Pancreas (tissue), 10 donors: ENCODE data around the gene NISCH. TPM values are rescaled to one million over a fixed set of nuclear protein-coding genes. Genes with fewer than 3 reads are reported as not detected.

Experiments
- ATAC-seq, 4 donors: fragments of 200-7000 bp; cut with Tn5 transposase; one replicate each; pipeline versions ENCODE4 v1.8.0 to v1.9.1; 2020; ENCODE audit warnings: mild to moderate bottlenecking in 4 of 4, moderate library complexity in 4 of 4
- DNase-seq, 6 donors: peaks; one replicate each; pipeline ENCODE4 v3.0.0-alpha.2; 2020
- FAIRE-seq: peaks from 2 replicates; lab custom pipeline; 2012; peaks lifted over from hg19 to GRCh38; lab: Jason Lieb, UNC
- H3K27ac ChIP-seq, 4 donors: fragments of 200-600 bp; sonication (generic); 1 replicate in 3 of 4; 2 replicates in 1 of 4; pipeline versions ENCODE4 v1.5.0 to v1.8.0; 2020
- H3K27me3 ChIP-seq, 4 donors: fragments of 200-600 bp; one replicate each; pipeline ENCODE4 v1.8.0; 2021
- H3K36me3 ChIP-seq, 3 donors: fragments of 200-600 bp; sonication (generic) in 1 of 3; one replicate each; pipeline versions ENCODE4 v1.5.0 to v1.8.0; 2020 to 2021
- H3K4me1 ChIP-seq, 3 donors: fragments of 200-600 bp; one replicate each; pipeline ENCODE4 v1.8.0; 2021
- H3K4me3 ChIP-seq, 4 donors: fragments of 200-600 bp; sonication (generic) in 2 of 4; one replicate each; pipeline versions ENCODE4 v1.5.0 to v1.8.0; 2020 to 2021
- H3K9me3 ChIP-seq, 4 donors: fragments of 200-600 bp; one replicate each; pipeline ENCODE4 v1.8.0; 2021
- WGBS, 2 donors: extraction: QIAGEN DNeasy Blood & Tissue Kit; methylation state at CpG; one replicate each; pipeline ENCODE4 v1.1.7; 2013; 5-methylcytosine and 5-hydroxymethylcytosine counted together
- intact Hi-C, 3 donors: fragments of 100-400 bp; cut with DNase I; formaldehyde crosslinking; loops; one replicate each; pipeline versions ENCODE4 v1.11.1 to v1.14.2; 2022
- polyA plus RNA-seq, 2 donors: library from polyadenylated mRNA; stranded (reverse); fragments of 200-250 nt; gene quantifications; one replicate each; pipeline ENCODE4 v1.2.3, GENCODE V29; 2013
- total RNA-seq, 6 donors: library from RNA; stranded (reverse); fragmentation: NEBNext Ultra II Directional in 4 of 6; extraction: Animal tissue kit (Norgen Biotek cat#: 25700) in 4 of 6; gene quantifications; one replicate each; pipeline versions ENCODE4 v1.2.1 to v1.2.4, GENCODE V29; 2021 to 2023
- TF ChIP-seq, protein P1 (sequence below), 4 donors: fragments of 200-600 bp; sonication (generic) in 3 of 4; IDR thresholded peaks; one replicate each; pipeline versions ENCODE4 v1.5.0 to v1.8.0; 2021; ENCODE audit warnings: antibody characterized with exemption in 4 of 4
- donor health status: healthy with polysubstance abuse.
- donor health status: DM: no; HTN: no; CAD: no; lungs with moderate emphysema.
- donor health status: DM: no; HTN: no; CAD: no.
- donor health status: control.
- donor health status: control.
- donor health status: Bipolar disorder and iron deficiency.
- donor health status: DM: yes; HTN: yes; CAD: no.
- donor health status: DM: no; HTN: no; CAD: no.
- donor health status: DM: no; HTN: no; CAD: no.
- donor health status: DM: yes; HTN: yes; CAD: no.

NISCH gene
- total and polyA plus RNA-seq, 8 donors: 24.4 to 109 (median 37.6) TPM

DNA sequence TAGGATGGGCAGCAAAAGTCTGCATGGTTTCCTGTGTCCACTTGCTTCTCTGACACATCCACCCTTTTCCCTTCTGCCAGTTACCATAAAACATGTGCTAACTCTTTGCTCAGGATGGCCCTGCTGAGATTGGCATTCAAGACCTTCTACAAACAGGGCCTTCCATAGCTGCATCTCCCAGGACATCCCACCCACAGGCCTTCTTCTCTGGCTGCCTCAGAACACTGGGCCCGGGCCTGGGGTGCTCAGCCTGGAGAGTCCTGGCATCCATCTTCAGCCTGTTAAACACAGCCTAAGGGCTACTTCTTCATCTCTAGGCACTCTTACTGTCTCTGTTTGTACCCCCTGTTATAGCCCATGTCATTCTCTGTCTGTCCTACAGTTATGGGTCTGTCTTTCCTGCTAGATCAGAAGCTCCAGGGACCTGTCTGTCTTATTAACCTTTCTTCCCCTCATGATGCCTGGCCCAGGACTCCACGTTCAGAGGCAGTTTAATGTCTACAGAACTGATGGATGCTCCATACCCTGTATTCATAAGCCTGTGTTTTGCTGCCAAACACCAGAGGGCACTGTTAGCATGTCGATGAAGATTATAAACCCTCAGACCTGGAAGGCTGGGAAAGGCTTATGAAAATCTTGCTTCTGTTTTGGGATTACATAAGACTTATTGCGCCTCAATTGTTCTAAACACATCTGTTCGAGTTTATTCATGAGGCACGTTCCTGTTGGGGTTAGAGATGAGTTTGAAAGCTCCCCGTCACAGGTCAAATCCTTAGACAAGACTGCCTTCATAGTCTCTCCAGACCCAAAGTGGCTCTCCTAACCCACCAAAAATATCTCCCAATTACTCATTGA lies 27.0 kb upstream of the NISCH start:
- intact Hi-C loops: no loop called here
- no peak overlapping the region for H3K27ac ChIP-seq
- FAIRE-seq: peak; percentile 80
- H3K4me1 ChIP-seq: no peaks in the 10 kb centered on the region
- no peaks in the 10 kb centered on the region for H3K9me3 ChIP-seq
- peak in 4 of 6 donors; percentile 38 to 70 (median 48) for DNase-seq
- WGBS, 2 donors: 7 to 12% methylated on average over 7 of the region's 7 CpGs
- H3K27me3 ChIP-seq: no peaks in the 10 kb centered on the region
- peak; percentile 84 to 98 (median 94) for ATAC-seq
- TF ChIP-seq, protein P1, sequence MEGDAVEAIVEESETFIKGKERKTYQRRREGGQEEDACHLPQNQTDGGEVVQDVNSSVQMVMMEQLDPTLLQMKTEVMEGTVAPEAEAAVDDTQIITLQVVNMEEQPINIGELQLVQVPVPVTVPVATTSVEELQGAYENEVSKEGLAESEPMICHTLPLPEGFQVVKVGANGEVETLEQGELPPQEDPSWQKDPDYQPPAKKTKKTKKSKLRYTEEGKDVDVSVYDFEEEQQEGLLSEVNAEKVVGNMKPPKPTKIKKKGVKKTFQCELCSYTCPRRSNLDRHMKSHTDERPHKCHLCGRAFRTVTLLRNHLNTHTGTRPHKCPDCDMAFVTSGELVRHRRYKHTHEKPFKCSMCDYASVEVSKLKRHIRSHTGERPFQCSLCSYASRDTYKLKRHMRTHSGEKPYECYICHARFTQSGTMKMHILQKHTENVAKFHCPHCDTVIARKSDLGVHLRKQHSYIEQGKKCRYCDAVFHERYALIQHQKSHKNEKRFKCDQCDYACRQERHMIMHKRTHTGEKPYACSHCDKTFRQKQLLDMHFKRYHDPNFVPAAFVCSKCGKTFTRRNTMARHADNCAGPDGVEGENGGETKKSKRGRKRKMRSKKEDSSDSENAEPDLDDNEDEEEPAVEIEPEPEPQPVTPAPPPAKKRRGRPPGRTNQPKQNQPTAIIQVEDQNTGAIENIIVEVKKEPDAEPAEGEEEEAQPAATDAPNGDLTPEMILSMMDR (IDR thresholded peaks at IDR 0.05): peak; percentile 30 to 67 (median 51)
- no peaks in the 10 kb centered on the region for H3K36me3 ChIP-seq
- no peak overlapping the region for H3K4me3 ChIP-seq

GRCh38 chr3:52429031-52429430 lies 26.4 kb upstream of the NISCH start:
- TF ChIP-seq, protein P1 (IDR thresholded peaks at IDR 0.05): no peak
- FAIRE-seq (no peak), DNase-seq (peak in 1 of 6 donors; percentile 30), ATAC-seq (peak in 2 of 4 donors; percentile 10 to 12)
- no peak overlapping the region for H3K27ac ChIP-seq
- WGBS, 2 donors: 34 to 35% methylated on average over 3 of the region's 3 CpGs
- H3K36me3 ChIP-seq: no peaks in the 10 kb centered on the region
- H3K27me3 ChIP-seq: no peaks in the 10 kb centered on the region
- H3K9me3 ChIP-seq: no peaks in the 10 kb centered on the region
- intact Hi-C loops: no loop called here
- H3K4me1 ChIP-seq: no peaks in the 10 kb centered on the region
- H3K4me3 ChIP-seq: no peak overlapping the region

GRCh38 chr3:52429779-52430415 lies 25.5 kb upstream of the NISCH start:
- ATAC-seq (no peak), DNase-seq (no peak), FAIRE-seq (no peak)
- intact Hi-C loops: no loop called here
- no peaks in the 10 kb centered on the region for H3K9me3 ChIP-seq
- TF ChIP-seq, protein P1 (IDR thresholded peaks at IDR 0.05): no peak
- no peaks in the 10 kb centered on the region for H3K36me3 ChIP-seq
- H3K4me3 ChIP-seq: no peak overlapping the region
- WGBS, 2 donors: 76 to 82% methylated on average over 7 of the region's 7 CpGs
- no peaks in the 10 kb centered on the region for H3K4me1 ChIP-seq
- H3K27ac ChIP-seq: no peak overlapping the region
- H3K27me3 ChIP-seq: no peaks in the 10 kb centered on the region

- H3K4me3 ChIP-seq: no peak overlapping the region
- no peaks in the 10 kb centered on the region for H3K9me3 ChIP-seq
- H3K36me3 ChIP-seq: no peaks in the 10 kb centered on the region
- 73 to 87% methylated on average over 9 of the region's 9 CpGs for WGBS, 2 donors
- FAIRE-seq: no peak
- H3K27ac ChIP-seq: no peak overlapping the region
- intact Hi-C loops: no loop called here
- H3K4me1 ChIP-seq: no peaks in the 10 kb centered on the region
- TF ChIP-seq, protein P1 (IDR thresholded peaks at IDR 0.05): no peak
- H3K27me3 ChIP-seq: no peaks in the 10 kb centered on the region
- no peak for DNase-seq
- no peak for ATAC-seq
Observed at GRCh38 chr3:52430416-52430810, 25.0 kb upstream of the NISCH start.
